SK-N-SH (cell line): ENCODE measurements around the gene SDK1. TPM values are rescaled to one million over a fixed set of nuclear protein-coding genes. Genes with fewer than 3 reads are reported as not detected.
A peak's percentile ranks its signal among the peaks of the same experiment; 100 is the strongest.

ENCODE experiments used
- CTCF ChIA-PET: fragments of 300-600, 350-600 bp; formaldehyde crosslinking; extraction: SDS; loops from one replicate; lab custom pipeline; 2021; lab: Yijun Ruan, JAX
- POLR2A ChIA-PET: fragments of 350-600 bp; sonication (Branson Sonifier 250); formaldehyde crosslinking; extraction: SDS; loops from one replicate; lab custom pipeline; 2020; ENCODE audit warnings: antibody characterized with exemption, inconsistent platforms; lab: Yijun Ruan, JAX
- DNase-seq: peaks from one replicate; pipeline ENCODE4 v3.0.0; 2012
- H2AFZ ChIP-seq: fragments of 200-600 bp; sonication (generic); 2 replicates; pipeline ENCODE4 v1.8.1; 2016; ENCODE audit warnings: antibody characterized with exemption, mild to moderate bottlenecking, low read depth
- H3F3A ChIP-seq: fragments of 200-600 bp; sonication (generic); replicated peaks from 2 replicates; pipeline ENCODE3; 2016; ENCODE audit warnings: antibody characterized with exemption, mild to moderate bottlenecking; ENCODE audit not compliant: insufficient read depth
- H3K27ac ChIP-seq, 2 experiments: fragments of 200-500 bp in 1 of 2; fragments of 200-600 bp in 1 of 2; sonication (Bioruptor generic) in 1 of 2; sonication (generic), shearing (Covaris generic) in 1 of 2; 2 replicates each; pipeline versions ENCODE4 v1.5.1 to v1.6.1; 2014 to 2016; ENCODE audit warnings: low read depth in 2 of 2, inconsistent platforms in 1 of 2, low read length in 1 of 2, mild to moderate bottlenecking in 1 of 2, mixed read lengths in 1 of 2
- H3K27me3 ChIP-seq: fragments of 200-600 bp; sonication (generic), shearing (Covaris generic); 2 replicates; pipeline ENCODE4 v1.6.1; 2016; ENCODE audit warnings: mixed run types; ENCODE audit not compliant: insufficient read depth
- H3K36me3 ChIP-seq, 2 experiments: fragments of 200-500 bp in 1 of 2; fragments of 200-600 bp in 1 of 2; sonication (Bioruptor generic) in 1 of 2; sonication (generic) in 1 of 2; replicated peaks in 1 of 2; 2 replicates each; pipeline versions ENCODE3 to v1.5.1; 2014 to 2016; ENCODE audit warnings: low read length in 1 of 2, mild to moderate bottlenecking in 1 of 2; ENCODE audit not compliant: insufficient read depth in 2 of 2, control insufficient read depth in 1 of 2
- H3K4me1 ChIP-seq, 2 experiments: fragments of 200-500 bp in 1 of 2; fragments of 200-600 bp in 1 of 2; sonication (Bioruptor generic) in 1 of 2; sonication (generic), shearing (Covaris generic) in 1 of 2; 2 replicates each; pipeline versions ENCODE4 v1.5.1 to v1.6.1; 2014 to 2016; ENCODE audit warnings: low read depth in 1 of 2, low read length in 1 of 2, mixed run types in 1 of 2; ENCODE audit not compliant: insufficient read depth in 2 of 2, control insufficient read depth in 1 of 2
- H3K4me2 ChIP-seq: fragments of 200-600 bp; sonication (generic), shearing (Covaris generic); 2 replicates; pipeline ENCODE4 v1.6.1; 2017; ENCODE audit warnings: mixed run types
- H3K4me3 ChIP-seq, 2 experiments: fragments of 200-500 bp in 1 of 2; fragments of 200-600 bp in 1 of 2; sonication (Bioruptor generic) in 1 of 2; sonication (generic), shearing (Covaris generic) in 1 of 2; 2 replicates each; pipeline versions ENCODE4 v1.5.1 to v1.8.1; 2014 to 2016; ENCODE audit warnings: low read depth in 2 of 2, inconsistent platforms in 1 of 2, low read length in 1 of 2, mild to moderate bottlenecking in 1 of 2, mixed read lengths in 1 of 2, moderate library complexity in 1 of 2
- H3K79me2 ChIP-seq: fragments of 200-600 bp; sonication (generic); 2 replicates; pipeline ENCODE4 v1.8.1; 2017; ENCODE audit warnings: mild to moderate bottlenecking; ENCODE audit not compliant: insufficient read depth
- H3K9ac ChIP-seq: fragments of 200-600 bp; sonication (generic); 2 replicates; pipeline ENCODE4 v1.6.1; 2017; ENCODE audit warnings: mixed run types
- H3K9me2 ChIP-seq: fragments of 200-600 bp; sonication (generic); 2 replicates; pipeline ENCODE4 v1.6.1; 2017; ENCODE audit warnings: mixed run types
- H3K9me3 ChIP-seq: fragments of 200-600 bp; sonication (generic); 2 replicates; pipeline ENCODE4 v1.6.1; 2017; ENCODE audit warnings: mixed run types, mild to moderate bottlenecking, moderate library complexity
- H4K20me1 ChIP-seq: fragments of 200-600 bp; sonication (generic); 2 replicates; pipeline ENCODE4 v1.6.1; 2017; ENCODE audit warnings: mild to moderate bottlenecking, mixed run types; ENCODE audit not compliant: insufficient read depth
- EP300 ChIP-seq, 2 experiments: IDR thresholded peaks; 2 replicates each; pipeline versions ENCODE4 v1.4.0 to v1.6.1; 2012; ENCODE audit warnings: borderline replicate concordance in 1 of 2, low read depth in 1 of 2, low read length in 1 of 2
- EZH2phosphoT487 ChIP-seq: fragments of 200-600 bp; sonication (generic); IDR thresholded peaks from 2 replicates; pipeline ENCODE4 v1.6.1; 2017; ENCODE audit warnings: low read depth, mixed run types, mild to moderate bottlenecking, antibody characterized with exemption, moderate library complexity, borderline replicate concordance
- FOSL2 ChIP-seq: IDR thresholded peaks from 2 replicates; pipeline ENCODE4 v1.4.0; 2012; ENCODE audit warnings: low read depth, mild to moderate bottlenecking, moderate library complexity, borderline replicate concordance
- GABPA ChIP-seq: IDR thresholded peaks from 2 replicates; pipeline ENCODE4 v1.4.0; 2012; ENCODE audit warnings: low read depth, mild to moderate bottlenecking
- GATA2 ChIP-seq: sonication (generic); formaldehyde crosslinking; IDR thresholded peaks from 2 replicates; pipeline ENCODE4 v1.5.0; 2020; ENCODE audit warnings: mild to moderate bottlenecking, missing genetic modification reagents
- MEF2A ChIP-seq: IDR thresholded peaks from 2 replicates; pipeline ENCODE4 v1.4.0; 2012; ENCODE audit warnings: low read depth, borderline replicate concordance
- NFIC ChIP-seq: IDR thresholded peaks from 2 replicates; pipeline ENCODE4 v1.4.0; 2012; ENCODE audit warnings: borderline replicate concordance
- RAD21 ChIP-seq: IDR thresholded peaks from 2 replicates; pipeline ENCODE4 v1.6.1; 2012; ENCODE audit warnings: mild to moderate bottlenecking, low read length
- RCOR1 ChIP-seq: fragments of 150-350 bp; IDR thresholded peaks from 2 replicates; pipeline ENCODE4 v1.6.1; 2017; ENCODE audit warnings: antibody characterized with exemption, low read length
- RFX5 ChIP-seq: IDR thresholded peaks from 2 replicates; pipeline ENCODE4 v1.6.1; 2012; ENCODE audit warnings: mild to moderate bottlenecking, improper control_type of control experiment, low read length
- RXRA ChIP-seq: IDR thresholded peaks from 2 replicates; pipeline ENCODE4 v1.4.0; 2012; ENCODE audit warnings: low read depth, mild to moderate bottlenecking, borderline replicate concordance
- TAF1 ChIP-seq: IDR thresholded peaks from 2 replicates; pipeline ENCODE4 v1.6.1; 2012; ENCODE audit warnings: low read depth, mild to moderate bottlenecking, low read length, moderate library complexity, borderline replicate concordance
- TCF12 ChIP-seq: IDR thresholded peaks from 2 replicates; pipeline ENCODE4 v1.4.0; 2012
- WGBS: methylation state at CpG from one replicate; pipeline ENCODE4 v1.1.6; 2017; ENCODE audit warnings: low lambda C conversion rate; 5-methylcytosine and 5-hydroxymethylcytosine counted together
- polyA plus RNA-seq, 3 experiments: library from polyadenylated mRNA; depleted of rRNA; stranded (reverse); fragments of >200 nt; gene quantifications; 2 replicates each; pipeline ENCODE4 v1.2.3, GENCODE V29; 2012
- TF ChIP-seq, protein P1 (sequence below): fragments of 200-600 bp; sonication (generic); IDR thresholded peaks from 2 replicates; pipeline ENCODE4 v1.6.1; 2017; ENCODE audit warnings: antibody characterized with exemption, mild to moderate bottlenecking, moderate library complexity
- TF ChIP-seq, protein P2 (sequence below): fragments of 150-350 bp; IDR thresholded peaks from 2 replicates; pipeline ENCODE4 v1.6.1; 2016; ENCODE audit warnings: mild to moderate bottlenecking, low read depth, low read length
- TF ChIP-seq, protein P3 (sequence below): IDR thresholded peaks from 2 replicates; pipeline ENCODE4 v1.4.0; 2012; ENCODE audit warnings: low read depth
- TF ChIP-seq, protein P4 (sequence below): fragments of 150-350 bp; IDR thresholded peaks from 2 replicates; pipeline ENCODE4 v1.6.1; 2017; ENCODE audit warnings: antibody characterized with exemption, low read length, low read depth, borderline replicate concordance
- TF ChIP-seq, protein P5 (sequence below): IDR thresholded peaks from 2 replicates; pipeline ENCODE4 v1.4.0; 2012; ENCODE audit warnings: low read depth, borderline replicate concordance
- TF ChIP-seq, protein P6 (sequence below): IDR thresholded peaks from 2 replicates; pipeline ENCODE4 v1.4.0; 2012; ENCODE audit warnings: low read depth, borderline replicate concordance

SDK1 gene
- polyA plus RNA-seq, 1 of the 3 experiments (the other 2 are of a cell fraction): 1.2 TPM

DNA sequence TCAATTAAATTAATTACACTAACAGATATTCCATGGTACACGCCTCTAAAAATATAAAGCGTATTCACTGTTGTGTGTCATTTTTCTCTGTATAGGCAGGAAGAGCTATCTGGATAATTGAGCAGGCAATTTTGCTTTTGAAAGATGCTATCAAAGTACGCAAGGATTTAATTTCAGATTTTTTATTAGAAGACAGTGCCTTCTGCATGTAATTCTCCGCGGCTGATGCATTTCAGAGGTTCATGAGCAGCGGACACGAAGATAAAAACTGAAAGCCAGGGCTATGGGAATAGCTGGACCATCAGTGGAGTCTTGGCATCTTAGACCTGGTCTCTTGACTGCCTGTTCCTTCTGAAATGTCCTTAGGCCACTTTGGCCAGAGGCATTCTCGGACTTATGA is 35.7 kb upstream of the SDK1 start:
- no peaks in the 10 kb centered on the region for H4K20me1 ChIP-seq
- H3K4me3 ChIP-seq: no peak overlapping the region
- H3K9me3 ChIP-seq: no peaks in the 10 kb centered on the region
- no peak overlapping the region for H3K27ac ChIP-seq
- no peak overlapping the region for H2AFZ ChIP-seq
- ChIA-PET POLR2A (no interaction called here), CTCF (interaction anchor here (2.2 kb wide), 1 partner anchor 37 kb away, joined by 5 read pairs; no protein-coding TSS in a partner anchor)
- no peaks in the 10 kb centered on the region for H3K27me3 ChIP-seq
- H3F3A ChIP-seq: no peaks in the 10 kb centered on the region
- 37% methylated on average over 8 of the region's 8 CpGs for WGBS
- TF ChIP-seq RAD21: peak; percentile 20; the same call in 1 of the 2 replicates
- peak; percentile 53; the same call in 1 of the 2 replicates for TF ChIP-seq RCOR1
- no peak for TF ChIP-seq NFIC
- 0 out of 2 replicates have a peak, but pooled peaks have one; percentile 29 for TF ChIP-seq RFX5
- peak in 1 of 2 experiments; percentile 54; a peak in 1 of 4 replicates for TF ChIP-seq EP300 (IDR thresholded peaks at IDR 0.05; ENCODE audit: borderline replicate concordance in 1 of 2, low read depth in 1 of 2, low read length in 1 of 2)
- no peak for TF ChIP-seq TCF12
- peak; percentile 80 for TF ChIP-seq GATA2 (CRISPR knock-in tag)
- TF ChIP-seq, protein P1, sequence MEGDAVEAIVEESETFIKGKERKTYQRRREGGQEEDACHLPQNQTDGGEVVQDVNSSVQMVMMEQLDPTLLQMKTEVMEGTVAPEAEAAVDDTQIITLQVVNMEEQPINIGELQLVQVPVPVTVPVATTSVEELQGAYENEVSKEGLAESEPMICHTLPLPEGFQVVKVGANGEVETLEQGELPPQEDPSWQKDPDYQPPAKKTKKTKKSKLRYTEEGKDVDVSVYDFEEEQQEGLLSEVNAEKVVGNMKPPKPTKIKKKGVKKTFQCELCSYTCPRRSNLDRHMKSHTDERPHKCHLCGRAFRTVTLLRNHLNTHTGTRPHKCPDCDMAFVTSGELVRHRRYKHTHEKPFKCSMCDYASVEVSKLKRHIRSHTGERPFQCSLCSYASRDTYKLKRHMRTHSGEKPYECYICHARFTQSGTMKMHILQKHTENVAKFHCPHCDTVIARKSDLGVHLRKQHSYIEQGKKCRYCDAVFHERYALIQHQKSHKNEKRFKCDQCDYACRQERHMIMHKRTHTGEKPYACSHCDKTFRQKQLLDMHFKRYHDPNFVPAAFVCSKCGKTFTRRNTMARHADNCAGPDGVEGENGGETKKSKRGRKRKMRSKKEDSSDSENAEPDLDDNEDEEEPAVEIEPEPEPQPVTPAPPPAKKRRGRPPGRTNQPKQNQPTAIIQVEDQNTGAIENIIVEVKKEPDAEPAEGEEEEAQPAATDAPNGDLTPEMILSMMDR: no peak
- TF ChIP-seq, protein P2, sequence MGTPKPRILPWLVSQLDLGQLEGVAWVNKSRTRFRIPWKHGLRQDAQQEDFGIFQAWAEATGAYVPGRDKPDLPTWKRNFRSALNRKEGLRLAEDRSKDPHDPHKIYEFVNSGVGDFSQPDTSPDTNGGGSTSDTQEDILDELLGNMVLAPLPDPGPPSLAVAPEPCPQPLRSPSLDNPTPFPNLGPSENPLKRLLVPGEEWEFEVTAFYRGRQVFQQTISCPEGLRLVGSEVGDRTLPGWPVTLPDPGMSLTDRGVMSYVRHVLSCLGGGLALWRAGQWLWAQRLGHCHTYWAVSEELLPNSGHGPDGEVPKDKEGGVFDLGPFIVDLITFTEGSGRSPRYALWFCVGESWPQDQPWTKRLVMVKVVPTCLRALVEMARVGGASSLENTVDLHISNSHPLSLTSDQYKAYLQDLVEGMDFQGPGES: no peak
- H3K79me2 ChIP-seq: no peaks in the 10 kb centered on the region
- H3K9ac ChIP-seq: no peak overlapping the region
- no peak overlapping the region for H3K4me2 ChIP-seq
- H3K36me3 ChIP-seq: no peaks in the 10 kb centered on the region
- DNase-seq: peak; percentile 32
- peaks cover 0 to 8% of the 10 kb centered on the region in 2 experiments; a peak in 2 of 4 replicates for H3K4me1 ChIP-seq
- no peaks in the 10 kb centered on the region for H3K9me2 ChIP-seq

DNA sequence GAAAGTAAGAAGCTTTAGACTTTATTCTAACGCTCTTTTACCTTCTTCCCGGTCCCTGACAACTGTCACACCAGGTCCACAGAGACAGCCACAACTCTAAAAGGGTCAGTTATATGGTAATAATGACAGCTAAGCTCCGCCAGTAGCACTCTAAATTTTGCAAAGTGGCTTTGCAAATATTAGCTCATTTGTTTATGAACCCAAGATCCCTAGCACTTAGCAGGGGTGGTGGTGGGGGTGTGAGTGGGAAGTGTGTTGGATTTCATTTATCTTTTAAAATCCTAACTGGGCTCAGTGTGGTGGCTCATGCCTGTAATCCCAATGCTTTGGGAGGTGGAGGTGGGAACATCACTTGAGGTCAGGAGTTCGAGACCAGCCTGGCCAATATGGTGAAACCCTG is 34.8 kb upstream of the SDK1 start:
- Histone ChIP-seq H3K4me3 (no peak overlapping the region), H3K27me3 (no peaks in the 10 kb centered on the region), H4K20me1 (no peaks in the 10 kb centered on the region), H3K79me2 (no peaks in the 10 kb centered on the region), H3K36me3 (no peaks in the 10 kb centered on the region), H3K9me2 (no peaks in the 10 kb centered on the region), H3K9ac (no peak overlapping the region), H2AFZ (no peak overlapping the region), H3F3A (no peaks in the 10 kb centered on the region), H3K4me1 (peaks cover 0 to 8% of the 10 kb centered on the region in 2 experiments; a peak in 2 of 4 replicates), H3K27ac (no peak overlapping the region), H3K4me2 (no peak overlapping the region), H3K9me3 (no peaks in the 10 kb centered on the region)
- DNase-seq: no peak
- 34% methylated on average over 4 of the region's 4 CpGs for WGBS
- POLR2A ChIA-PET: no interaction called here
- CTCF ChIA-PET: interaction anchor here (0.6 to 1.5 kb wide), 2 partner anchors 36 to 472 kb away, joined by 3 read pairs; no protein-coding TSS in a partner anchor
- TF ChIP-seq MEF2A (no peak), FOSL2 (no peak), TAF1 (no peak), GATA2 (CRISPR knock-in tag) (no peak), EZH2phosphoT487 (no peak), RAD21 (no peak), RXRA (no peak), GABPA (no peak), RFX5 (no peak)
- TF ChIP-seq, protein P3, sequence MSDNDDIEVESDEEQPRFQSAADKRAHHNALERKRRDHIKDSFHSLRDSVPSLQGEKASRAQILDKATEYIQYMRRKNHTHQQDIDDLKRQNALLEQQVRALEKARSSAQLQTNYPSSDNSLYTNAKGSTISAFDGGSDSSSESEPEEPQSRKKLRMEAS: no peak
- TF ChIP-seq, protein P4, sequence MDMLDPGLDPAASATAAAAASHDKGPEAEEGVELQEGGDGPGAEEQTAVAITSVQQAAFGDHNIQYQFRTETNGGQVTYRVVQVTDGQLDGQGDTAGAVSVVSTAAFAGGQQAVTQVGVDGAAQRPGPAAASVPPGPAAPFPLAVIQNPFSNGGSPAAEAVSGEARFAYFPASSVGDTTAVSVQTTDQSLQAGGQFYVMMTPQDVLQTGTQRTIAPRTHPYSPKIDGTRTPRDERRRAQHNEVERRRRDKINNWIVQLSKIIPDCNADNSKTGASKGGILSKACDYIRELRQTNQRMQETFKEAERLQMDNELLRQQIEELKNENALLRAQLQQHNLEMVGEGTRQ: no peak
- TF ChIP-seq, protein P5, sequence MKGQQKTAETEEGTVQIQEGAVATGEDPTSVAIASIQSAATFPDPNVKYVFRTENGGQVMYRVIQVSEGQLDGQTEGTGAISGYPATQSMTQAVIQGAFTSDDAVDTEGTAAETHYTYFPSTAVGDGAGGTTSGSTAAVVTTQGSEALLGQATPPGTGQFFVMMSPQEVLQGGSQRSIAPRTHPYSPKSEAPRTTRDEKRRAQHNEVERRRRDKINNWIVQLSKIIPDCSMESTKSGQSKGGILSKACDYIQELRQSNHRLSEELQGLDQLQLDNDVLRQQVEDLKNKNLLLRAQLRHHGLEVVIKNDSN: no peak
- TF ChIP-seq, protein P6, sequence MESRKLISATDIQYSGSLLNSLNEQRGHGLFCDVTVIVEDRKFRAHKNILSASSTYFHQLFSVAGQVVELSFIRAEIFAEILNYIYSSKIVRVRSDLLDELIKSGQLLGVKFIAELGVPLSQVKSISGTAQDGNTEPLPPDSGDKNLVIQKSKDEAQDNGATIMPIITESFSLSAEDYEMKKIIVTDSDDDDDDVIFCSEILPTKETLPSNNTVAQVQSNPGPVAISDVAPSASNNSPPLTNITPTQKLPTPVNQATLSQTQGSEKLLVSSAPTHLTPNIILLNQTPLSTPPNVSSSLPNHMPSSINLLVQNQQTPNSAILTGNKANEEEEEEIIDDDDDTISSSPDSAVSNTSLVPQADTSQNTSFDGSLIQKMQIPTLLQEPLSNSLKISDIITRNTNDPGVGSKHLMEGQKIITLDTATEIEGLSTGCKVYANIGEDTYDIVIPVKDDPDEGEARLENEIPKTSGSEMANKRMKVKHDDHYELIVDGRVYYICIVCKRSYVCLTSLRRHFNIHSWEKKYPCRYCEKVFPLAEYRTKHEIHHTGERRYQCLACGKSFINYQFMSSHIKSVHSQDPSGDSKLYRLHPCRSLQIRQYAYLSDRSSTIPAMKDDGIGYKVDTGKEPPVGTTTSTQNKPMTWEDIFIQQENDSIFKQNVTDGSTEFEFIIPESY: no peak
